BLaER1 (cell line): ENCODE results near the gene ATP2B2.
A peak's percentile ranks its signal among the peaks of the same experiment; 100 is the strongest.

Experiments used
- H3K27ac ChIP-seq: shearing (Covaris generic); formaldehyde crosslinking; 2 replicates; pipeline ENCODE4 v1.8.1; 2022
- H3K27me3 ChIP-seq: shearing (Covaris generic); formaldehyde crosslinking; 2 replicates; pipeline ENCODE4 v1.8.1; 2022
- H3K36me3 ChIP-seq: shearing (Covaris generic); formaldehyde crosslinking; 2 replicates; pipeline ENCODE4 v1.8.1; 2022
- H3K4me1 ChIP-seq: shearing (Covaris generic); formaldehyde crosslinking; 2 replicates; pipeline ENCODE4 v1.8.1; 2022
- H3K4me2 ChIP-seq: shearing (Covaris generic); formaldehyde crosslinking; 2 replicates; pipeline ENCODE4 v1.8.1; 2022
- H3K4me3 ChIP-seq: shearing (Covaris generic); formaldehyde crosslinking; 2 replicates; pipeline ENCODE4 v1.8.1; 2022
- H3K9ac ChIP-seq: shearing (Covaris generic); formaldehyde crosslinking; 2 replicates; pipeline ENCODE4 v1.8.1; 2022
- H3K9me3 ChIP-seq: shearing (Covaris generic); formaldehyde crosslinking; 2 replicates; pipeline ENCODE4 v1.8.1; 2022
- H4K20me1 ChIP-seq: shearing (Covaris generic); formaldehyde crosslinking; 2 replicates; pipeline ENCODE4 v1.8.1; 2022
- Cebpa-rat ChIP-seq: shearing (Covaris generic); IDR thresholded peaks from 2 replicates; pipeline ENCODE4 v1.8.1; 2022

The ATP2B2 gene

GRCh38 chr3:10447110-10447509 is 58.3 kb downstream of the ATP2B2 start:
- peak overlapping the region; percentile 96 for H3K27ac ChIP-seq
- peaks cover 94% of the 10 kb centered on the region for H3K4me1 ChIP-seq
- no peaks in the 10 kb centered on the region for H4K20me1 ChIP-seq
- no peaks in the 10 kb centered on the region for H3K27me3 ChIP-seq
- peak overlapping the region; percentile 74; the same call in 1 of the 2 replicates for H3K9ac ChIP-seq
- H3K9me3 ChIP-seq: no peaks in the 10 kb centered on the region
- no peak overlapping the region for H3K4me3 ChIP-seq
- TF ChIP-seq Cebpa-rat: no peak
- H3K36me3 ChIP-seq: peaks cover 60% of the 10 kb centered on the region
- H3K4me2 ChIP-seq: peak overlapping the region; percentile 84

- Histone ChIP-seq H3K4me3 (no peak overlapping the region), H3K27me3 (no peaks in the 10 kb centered on the region), H3K4me1 (peaks cover 100% of the 10 kb centered on the region), H3K9me3 (no peaks in the 10 kb centered on the region), H3K9ac (peak overlapping the region; percentile 74; the same call in 1 of the 2 replicates), H3K36me3 (peaks cover 64% of the 10 kb centered on the region), H3K4me2 (peak overlapping the region; percentile 84), H3K27ac (peak overlapping the region; percentile 96), H4K20me1 (no peaks in the 10 kb centered on the region)
- no peak for TF ChIP-seq Cebpa-rat
Measured at GRCh38 chr3:10445561-10446175, 59.7 kb downstream of the ATP2B2 start.

GRCh38 chr3:10444511-10444910 is 60.9 kb downstream of the ATP2B2 start:
- H3K36me3 ChIP-seq: peaks cover 54% of the 10 kb centered on the region
- H3K27me3 ChIP-seq: no peaks in the 10 kb centered on the region
- peak overlapping the region; percentile 84 for H3K4me2 ChIP-seq
- H4K20me1 ChIP-seq: no peaks in the 10 kb centered on the region
- H3K4me1 ChIP-seq: peaks cover 100% of the 10 kb centered on the region
- peak overlapping the region; percentile 74 for H3K9ac ChIP-seq
- H3K9me3 ChIP-seq: no peaks in the 10 kb centered on the region
- TF ChIP-seq Cebpa-rat: no peak
- H3K4me3 ChIP-seq: peak overlapping the region; percentile 20; the same call in 1 of the 2 replicates
- H3K27ac ChIP-seq: peak overlapping the region; percentile 96

- Histone ChIP-seq H3K4me2 (peak overlapping the region; percentile 84), H3K4me1 (peaks cover 100% of the 10 kb centered on the region), H3K36me3 (peaks cover 50% of the 10 kb centered on the region), H3K4me3 (peak overlapping the region; percentile 20; the same call in 1 of the 2 replicates), H3K9me3 (no peaks in the 10 kb centered on the region), H3K27ac (peak overlapping the region; percentile 96), H4K20me1 (no peaks in the 10 kb centered on the region), H3K9ac (peak overlapping the region; percentile 74), H3K27me3 (no peaks in the 10 kb centered on the region)
- TF ChIP-seq Cebpa-rat: no peak
Measured at GRCh38 chr3:10444110-10444429, 61.3 kb downstream of the ATP2B2 start.

GRCh38 chr3:10443272-10444109 is 61.9 kb downstream of the ATP2B2 start:
- Histone ChIP-seq H3K9ac (peak overlapping the region; percentile 74), H3K27me3 (no peaks in the 10 kb centered on the region), H3K4me3 (peak overlapping the region; percentile 57), H3K36me3 (peaks cover 44% of the 10 kb centered on the region), H3K4me1 (peaks cover 100% of the 10 kb centered on the region), H3K27ac (peak overlapping the region; percentile 96), H3K4me2 (peak overlapping the region; percentile 84), H4K20me1 (no peaks in the 10 kb centered on the region), H3K9me3 (no peaks in the 10 kb centered on the region)
- TF ChIP-seq Cebpa-rat: no peak

- Histone ChIP-seq H3K4me1 (peaks cover 100% of the 10 kb centered on the region), H3K27me3 (no peaks in the 10 kb centered on the region), H3K36me3 (peaks cover 33% of the 10 kb centered on the region), H3K9me3 (no peaks in the 10 kb centered on the region), H3K4me3 (peak overlapping the region; percentile 57), H3K9ac (peak overlapping the region; percentile 57; the same call in 1 of the 2 replicates), H3K27ac (peak overlapping the region; percentile 96), H3K4me2 (peak overlapping the region; percentile 84), H4K20me1 (no peaks in the 10 kb centered on the region)
- TF ChIP-seq Cebpa-rat: no peak
Measured at GRCh38 chr3:10442151-10442795, 63.1 kb downstream of the ATP2B2 start.

- Histone ChIP-seq H3K9ac (peak overlapping the region; percentile 78; the same call in 1 of the 2 replicates), H3K27me3 (no peaks in the 10 kb centered on the region)
Measured at GRCh38 chr3:10440684-10441083, 64.7 kb downstream of the ATP2B2 start.

GRCh38 chr3:10438902-10439610 is 66.3 kb downstream of the ATP2B2 start:
- Histone ChIP-seq H3K9ac (peak overlapping the region; percentile 78), H3K4me3 (peak overlapping the region; percentile 15)
- no peak for TF ChIP-seq Cebpa-rat

More at GRCh38 chr3:10440684-10441083, 64.7 kb downstream of the ATP2B2 start:
- no peaks in the 10 kb centered on the region for H3K9me3 ChIP-seq
- H3K27ac ChIP-seq: peak overlapping the region; percentile 96
- H3K4me3 ChIP-seq: peak overlapping the region; percentile 57
- peaks cover 18% of the 10 kb centered on the region for H3K36me3 ChIP-seq
- H4K20me1 ChIP-seq: no peaks in the 10 kb centered on the region
- no peak for TF ChIP-seq Cebpa-rat
- peaks cover 100% of the 10 kb centered on the region for H3K4me1 ChIP-seq
- H3K4me2 ChIP-seq: peak overlapping the region; percentile 84

More at GRCh38 chr3:10438902-10439610, 66.3 kb downstream of the ATP2B2 start:
- Histone ChIP-seq H4K20me1 (no peaks in the 10 kb centered on the region), H3K9me3 (no peaks in the 10 kb centered on the region), H3K4me1 (peaks cover 100% of the 10 kb centered on the region), H3K27me3 (no peaks in the 10 kb centered on the region), H3K4me2 (peak overlapping the region; percentile 84), H3K27ac (peak overlapping the region; percentile 96), H3K36me3 (peaks cover 29% of the 10 kb centered on the region)
